ENCODE data around the gene MEGF8.

DNA sequence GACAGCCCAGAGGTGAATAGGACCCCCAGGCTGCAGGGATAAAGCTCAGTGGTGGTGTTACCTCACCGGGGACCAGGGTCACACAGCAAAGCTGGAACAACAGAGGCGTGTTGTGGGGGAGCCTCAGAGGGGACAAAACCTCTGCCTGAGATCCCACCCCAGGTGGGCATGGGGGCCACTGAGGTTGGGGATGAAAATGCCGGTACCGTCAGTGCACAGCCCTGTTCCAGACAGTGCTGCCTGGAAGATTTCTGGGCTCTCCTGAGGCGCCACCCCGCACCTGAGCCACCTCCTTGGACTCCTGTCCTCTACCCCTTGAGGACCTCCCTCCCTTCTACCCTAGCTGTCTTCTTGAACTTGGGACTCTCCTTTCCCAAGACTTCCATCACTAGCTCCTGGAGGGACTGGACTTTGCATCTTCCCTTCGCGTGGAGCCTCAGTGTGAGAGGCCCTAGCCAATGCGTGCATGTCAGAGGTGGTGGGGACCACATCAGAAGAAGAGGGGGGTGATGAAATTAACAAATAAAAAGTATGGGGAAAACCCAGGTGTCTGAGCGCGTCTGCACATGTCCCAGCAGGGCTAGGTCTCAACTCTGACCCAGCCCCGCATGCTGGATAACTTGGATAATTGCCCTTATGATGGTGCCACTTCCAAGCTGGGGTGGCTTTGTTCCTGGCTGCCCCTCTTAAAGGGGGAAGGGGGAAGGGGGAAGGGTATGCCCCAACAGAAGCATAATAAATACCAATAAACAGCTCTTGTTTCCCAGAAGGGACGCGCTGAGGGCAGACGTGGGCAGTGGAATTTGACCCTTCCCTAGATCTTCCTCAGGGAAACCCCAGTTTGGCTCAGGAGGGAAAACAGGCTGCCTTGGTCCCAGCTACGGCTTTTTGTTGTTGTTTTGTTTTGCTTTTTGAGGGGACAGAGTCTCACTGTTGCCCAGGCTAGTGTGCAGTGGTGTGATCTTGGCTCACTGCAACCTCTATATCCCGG is 53.1 kb downstream of the MEGF8 start:
- TF ChIP-seq, protein P1, sequence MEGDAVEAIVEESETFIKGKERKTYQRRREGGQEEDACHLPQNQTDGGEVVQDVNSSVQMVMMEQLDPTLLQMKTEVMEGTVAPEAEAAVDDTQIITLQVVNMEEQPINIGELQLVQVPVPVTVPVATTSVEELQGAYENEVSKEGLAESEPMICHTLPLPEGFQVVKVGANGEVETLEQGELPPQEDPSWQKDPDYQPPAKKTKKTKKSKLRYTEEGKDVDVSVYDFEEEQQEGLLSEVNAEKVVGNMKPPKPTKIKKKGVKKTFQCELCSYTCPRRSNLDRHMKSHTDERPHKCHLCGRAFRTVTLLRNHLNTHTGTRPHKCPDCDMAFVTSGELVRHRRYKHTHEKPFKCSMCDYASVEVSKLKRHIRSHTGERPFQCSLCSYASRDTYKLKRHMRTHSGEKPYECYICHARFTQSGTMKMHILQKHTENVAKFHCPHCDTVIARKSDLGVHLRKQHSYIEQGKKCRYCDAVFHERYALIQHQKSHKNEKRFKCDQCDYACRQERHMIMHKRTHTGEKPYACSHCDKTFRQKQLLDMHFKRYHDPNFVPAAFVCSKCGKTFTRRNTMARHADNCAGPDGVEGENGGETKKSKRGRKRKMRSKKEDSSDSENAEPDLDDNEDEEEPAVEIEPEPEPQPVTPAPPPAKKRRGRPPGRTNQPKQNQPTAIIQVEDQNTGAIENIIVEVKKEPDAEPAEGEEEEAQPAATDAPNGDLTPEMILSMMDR (IDR thresholded peaks at IDR 0.05) = no peak
- no peak for TF ChIP-seq POLR2A (IDR thresholded peaks at IDR 0.05)
